ENCODE measurements around the gene SNX8.

SNX8 gene

DNA sequence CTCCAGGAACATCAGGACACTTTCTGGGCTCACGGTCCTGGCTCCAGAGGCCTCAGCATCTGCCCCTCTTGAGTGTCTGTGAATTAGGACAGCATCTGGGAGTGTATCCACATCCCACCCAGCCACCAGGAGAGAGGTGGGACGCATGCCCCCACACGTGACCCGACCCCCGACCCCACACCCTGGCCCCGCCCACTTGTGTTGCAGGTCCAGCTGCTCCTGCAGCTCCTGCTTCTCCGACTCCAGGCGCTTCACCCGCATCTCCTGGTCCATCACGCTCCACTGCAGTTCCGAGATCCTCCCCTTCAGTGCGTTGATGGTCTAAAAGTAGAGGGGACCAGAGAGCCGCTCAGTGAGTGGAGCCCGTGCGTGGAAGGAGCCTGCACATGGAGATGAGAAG lies 95.1 kb downstream of the SNX8 start:
- no peak for DNase-seq

GRCh38 chr7:2218444-2218785 lies 95.8 kb downstream of the SNX8 start:
- DNase-seq, result no peak

GRCh38 chr7:2217716-2218443 lies 96.4 kb downstream of the SNX8 start:
- DNase-seq, result no peak

DNA sequence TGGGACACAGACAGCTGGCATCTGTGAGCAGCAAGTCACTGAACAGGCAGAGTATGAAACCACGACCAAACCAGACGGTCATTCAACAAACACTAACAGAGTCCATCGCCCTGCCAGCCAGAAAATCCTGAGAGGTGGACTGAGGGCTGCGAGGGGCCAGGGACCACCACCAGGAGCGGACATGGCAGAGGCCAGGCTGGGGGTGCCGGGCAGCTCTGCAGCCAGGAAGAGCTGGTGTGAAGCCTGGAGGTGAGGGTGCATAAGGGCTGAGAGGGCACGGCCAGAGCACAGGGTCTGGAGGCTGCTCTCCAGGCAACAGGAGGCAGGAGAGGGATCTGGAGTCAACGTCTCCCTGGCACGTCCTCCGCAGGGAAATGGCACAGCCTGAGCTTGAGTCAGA lies 97.0 kb downstream of the SNX8 start:
- DNase-seq, result no peak

DNA sequence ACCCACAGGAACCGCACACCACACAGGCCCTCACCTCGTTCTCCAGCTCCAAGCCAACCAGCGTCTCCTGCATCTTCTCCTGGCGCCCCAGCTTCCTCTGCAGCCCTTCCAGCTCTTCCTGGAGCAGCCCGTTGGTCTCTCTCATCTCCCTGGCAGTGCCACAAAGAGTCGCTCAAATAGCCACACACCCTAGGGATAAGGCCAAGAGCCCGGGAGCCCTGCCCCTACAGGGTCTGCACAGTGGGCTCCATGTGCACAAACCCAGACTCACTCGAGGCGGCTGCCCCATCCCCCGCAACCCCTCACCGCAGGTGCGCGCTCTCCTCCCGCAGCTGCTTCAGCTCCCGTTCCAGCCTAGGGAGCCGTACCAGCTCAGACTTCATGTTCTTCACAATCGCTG lies 98.4 kb downstream of the SNX8 start:
- DNase-seq, result no peak

DNA sequence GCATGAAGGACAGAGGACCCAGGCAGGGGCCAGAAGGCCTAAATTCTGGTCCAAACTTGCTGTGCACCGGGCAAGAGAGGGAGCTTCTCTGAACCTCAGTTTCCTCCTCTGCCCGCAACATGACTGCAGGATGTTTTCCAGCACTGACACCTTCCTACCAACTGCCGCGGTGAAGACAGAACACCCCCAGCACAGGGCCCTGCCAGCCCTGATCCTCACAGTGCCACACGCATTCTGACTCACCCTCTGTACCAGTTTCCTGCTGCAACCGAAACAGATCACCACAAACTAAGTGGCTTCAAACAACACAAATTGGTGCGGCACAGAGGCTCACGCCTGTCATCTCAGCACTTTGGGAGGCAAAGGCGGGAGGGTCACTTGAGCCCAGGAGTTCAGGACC lies 99.6 kb downstream of the SNX8 start:
- DNase-seq, result no peak

GRCh38 chr7:2213551-2214215 lies 100.6 kb downstream of the SNX8 start:
- no peak for DNase-seq

GRCh38 chr7:2212906-2213305 lies 101.3 kb downstream of the SNX8 start:
- DNase-seq, result no peak

DNA sequence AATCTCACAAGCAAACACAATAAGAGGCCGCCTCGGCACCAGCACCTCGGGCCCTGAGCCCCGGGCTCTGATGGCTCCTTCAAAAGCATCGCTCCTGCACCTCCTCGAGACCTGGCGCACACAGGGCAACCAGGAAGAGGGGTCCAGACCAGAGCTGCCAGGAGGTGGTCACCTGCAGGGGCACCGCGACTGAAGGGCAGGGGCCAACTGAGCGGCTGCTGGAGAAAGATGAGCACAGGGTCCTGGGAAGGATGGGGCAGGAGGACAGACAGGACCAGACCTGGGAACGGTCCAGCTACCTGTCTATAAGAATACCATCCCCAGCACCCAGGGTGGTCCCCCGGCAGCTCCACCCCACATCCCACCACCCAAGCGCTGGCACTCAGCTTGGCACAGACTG lies 102.3 kb downstream of the SNX8 start:
- no peak for DNase-seq

DNA sequence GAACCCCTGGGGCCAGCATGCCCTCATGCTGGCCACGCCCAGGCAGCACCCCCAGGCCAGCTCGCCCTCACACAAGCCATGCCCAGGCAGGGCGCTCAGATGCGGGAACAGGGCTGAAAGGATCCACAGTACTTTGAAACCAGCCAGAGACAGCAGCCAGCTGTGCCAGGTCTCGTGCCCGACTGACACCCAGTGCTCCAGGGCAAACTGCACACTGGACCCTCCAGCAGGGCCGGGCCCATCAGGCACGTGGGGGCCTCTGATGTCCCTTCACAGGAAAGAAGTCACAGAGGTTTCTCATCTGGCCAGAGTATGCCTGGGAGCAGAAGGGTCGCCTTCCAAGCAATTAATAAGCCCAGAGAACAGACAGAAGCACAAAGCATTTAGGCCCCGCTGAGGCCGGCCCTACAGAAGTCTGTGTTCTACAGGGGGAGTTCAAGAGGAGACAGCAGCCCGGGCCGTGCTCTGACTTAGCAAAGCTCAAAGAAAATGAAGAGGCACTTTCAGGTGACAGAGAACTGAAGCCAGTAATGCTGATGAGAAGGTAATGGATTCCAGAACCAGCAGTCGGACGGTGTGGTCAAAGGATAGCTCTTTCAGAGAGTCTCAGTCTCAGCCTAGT lies 102.9 kb downstream of the SNX8 start:
- DNase-seq, result no peak

- no peak for DNase-seq
These were observed 103.5 kb downstream of the SNX8 start for GRCh38 chr7:2210551-2211258.

DNA sequence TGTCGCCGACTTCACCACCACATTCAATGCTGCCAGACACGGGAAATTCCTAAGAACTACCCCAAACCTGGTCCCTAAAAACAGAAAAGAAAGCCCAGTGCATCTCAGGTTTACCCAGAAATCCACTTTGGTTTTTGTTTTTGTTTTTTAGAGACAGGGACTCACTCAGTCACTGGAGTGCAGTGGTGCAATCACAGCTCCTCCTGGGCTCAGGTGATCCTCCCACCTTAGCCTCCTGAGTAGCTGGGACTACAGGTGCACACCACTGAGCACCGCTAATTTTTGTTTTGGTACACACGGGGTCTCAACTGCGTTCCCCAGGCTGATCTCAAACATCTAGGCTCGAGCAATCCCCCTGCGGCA lies 104.3 kb downstream of the SNX8 start:
- no peak for DNase-seq

DNA sequence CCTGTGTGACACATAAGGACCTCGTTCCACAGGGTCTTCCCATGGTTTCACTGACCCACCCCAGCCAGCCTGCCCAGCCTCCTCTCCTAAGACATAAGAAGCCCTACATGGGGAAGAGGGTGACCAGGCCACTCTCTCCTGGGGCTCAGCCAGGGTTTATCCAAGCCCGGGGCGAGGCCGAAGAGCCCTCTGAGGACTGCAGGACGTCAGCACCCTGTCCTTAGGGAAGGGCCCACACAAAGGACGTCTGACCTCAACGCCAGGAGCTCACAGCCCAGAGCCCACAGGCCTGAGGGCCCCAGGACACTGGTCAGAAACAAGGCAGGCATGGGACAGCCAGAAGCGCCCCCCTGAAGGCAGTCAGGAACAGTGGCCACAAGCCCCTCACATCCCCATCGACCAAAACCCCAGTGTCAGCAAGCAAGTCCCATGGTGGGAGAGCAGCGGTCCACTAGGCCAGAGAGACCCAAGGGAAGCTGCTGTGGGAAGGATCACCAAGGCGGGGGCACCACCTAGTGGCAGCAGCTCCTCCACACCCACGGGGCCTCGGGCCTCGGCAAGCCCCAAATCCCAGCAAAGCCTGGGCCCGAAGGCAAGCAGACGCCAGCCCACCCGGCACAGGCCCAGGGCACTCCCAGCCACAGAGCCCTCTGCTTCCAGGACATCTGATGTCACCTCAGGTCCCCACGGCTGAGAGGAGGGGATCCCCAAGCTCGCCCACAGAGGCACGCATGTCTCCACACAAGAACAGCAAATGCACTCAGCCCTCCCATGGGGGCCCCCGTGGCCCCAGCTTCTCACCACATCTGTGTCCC lies 104.9 kb downstream of the SNX8 start:
- peak; percentile 78 for DNase-seq

GRCh38 chr7:2208712-2209111 lies 105.5 kb downstream of the SNX8 start:
- no peak for DNase-seq

GRCh38 chr7:2205036-2205780 lies 109.0 kb downstream of the SNX8 start:
- no peak for DNase-seq

- no peak for DNase-seq
These were observed 109.8 kb downstream of the SNX8 start for GRCh38 chr7:2204446-2204845.

DNA sequence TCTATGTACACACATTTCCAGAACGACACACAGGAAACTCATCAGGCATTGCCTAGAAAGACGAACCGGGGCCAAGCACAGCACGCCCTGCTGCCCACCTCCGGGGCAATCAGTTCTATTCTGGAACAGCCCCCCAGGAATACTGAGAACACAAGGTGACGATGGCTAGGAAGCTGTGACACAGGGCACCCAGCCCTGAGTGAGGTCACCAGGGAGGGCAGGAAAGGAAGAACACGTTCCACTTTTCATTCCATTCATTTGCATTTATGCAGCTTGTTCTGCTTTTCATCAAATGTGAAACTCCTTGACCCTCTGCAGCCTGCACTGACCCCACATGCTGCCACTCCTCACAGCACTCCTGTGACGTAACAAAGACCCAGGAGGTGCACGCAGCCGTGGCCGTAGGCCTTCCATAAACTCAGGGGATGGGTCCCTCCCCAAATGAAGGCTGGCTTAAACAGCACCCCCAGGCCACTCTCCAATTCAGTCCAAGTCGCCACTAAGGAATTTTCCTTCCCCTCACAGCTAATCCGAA lies 110.4 kb downstream of the SNX8 start:
- DNase-seq, result no peak

DNA sequence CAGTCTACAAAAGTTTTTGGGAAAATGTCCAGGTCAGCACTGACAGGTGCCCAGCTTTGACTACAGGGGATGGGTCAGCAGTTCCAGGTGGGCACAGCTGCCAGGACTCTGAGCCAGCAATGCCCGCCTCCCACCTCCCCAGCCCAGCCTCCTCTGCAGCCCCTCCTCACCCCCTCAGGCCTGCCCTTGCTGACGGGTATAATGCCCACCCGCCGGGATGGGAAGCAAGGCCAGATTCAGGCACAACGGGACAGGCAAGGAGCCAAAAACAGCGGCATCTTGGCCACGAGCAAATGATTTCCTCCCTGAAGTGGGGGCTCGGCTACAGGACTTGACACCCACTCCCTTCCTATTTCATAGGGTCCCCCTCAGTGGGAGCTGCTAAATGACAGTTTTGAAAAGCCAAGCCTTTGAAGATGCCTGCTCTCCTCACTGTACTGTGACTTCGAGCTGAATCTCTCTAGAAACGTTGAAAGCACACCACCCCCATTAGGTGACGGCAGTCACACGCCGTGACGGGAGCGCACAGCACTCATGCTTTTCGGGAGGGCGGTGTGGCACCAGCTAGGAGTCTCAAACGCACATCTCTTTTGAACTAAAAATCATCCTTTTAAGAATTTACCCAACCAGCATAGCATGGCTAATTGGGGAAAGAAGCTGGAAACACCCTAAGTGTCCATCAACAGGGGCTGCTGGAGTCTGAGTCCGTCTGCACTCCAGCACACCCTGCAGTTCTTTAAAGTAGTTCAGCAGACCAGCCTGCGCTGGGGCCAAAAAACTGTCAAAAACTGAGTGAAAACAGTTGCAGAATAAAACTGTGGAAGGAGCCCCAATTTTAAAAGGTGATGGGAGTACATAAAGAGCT lies 111.1 kb downstream of the SNX8 start:
- DNase-seq, result no peak

DNA sequence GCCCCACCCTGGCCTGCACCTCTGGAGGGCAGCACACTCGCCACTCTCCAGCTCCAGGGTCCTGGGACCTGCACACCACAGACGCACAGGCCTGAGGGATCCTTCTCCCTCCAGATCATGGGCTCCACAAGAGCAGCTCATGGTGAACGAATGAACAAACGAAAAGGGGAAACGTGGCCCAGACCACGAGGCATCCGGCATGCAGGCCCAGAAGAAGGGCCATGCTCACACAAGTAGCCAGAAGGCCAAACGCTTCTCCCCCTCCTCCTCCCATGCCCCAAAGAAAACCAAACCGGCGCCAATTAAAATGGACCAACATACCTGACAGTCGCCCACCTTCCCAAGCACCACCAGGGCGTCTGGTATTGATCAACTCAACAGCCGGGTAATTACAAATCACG lies 111.9 kb downstream of the SNX8 start:
- no peak for DNase-seq

Measured in right hindlimb (tissue), 1 donor.